ENCODE measurements around the gene AXL.

The AXL gene

GRCh38 chr19:41265395-41266153 lies 46.6 kb downstream of the AXL start:
- DNase-seq (ENCODE audit: low read depth), result peak; percentile 35
- TF ChIP-seq CTCF (IDR thresholded peaks at IDR 0.05; ENCODE audit: insufficient read depth, low read depth, low read length, missing control alignments), result no peak
- H3K4me3 ChIP-seq (ENCODE audit: low read depth, low read length), result peak overlapping the region; percentile 89

- DNase-seq (ENCODE audit: low read depth), result no peak
- TF ChIP-seq CTCF (IDR thresholded peaks at IDR 0.05; ENCODE audit: insufficient read depth, low read depth, low read length, missing control alignments), result no peak
- no peak overlapping the region for H3K4me3 ChIP-seq (ENCODE audit: low read depth, low read length)
These were observed 50.0 kb downstream of the AXL start for GRCh38 chr19:41269055-41269454.

- no peak for TF ChIP-seq CTCF (IDR thresholded peaks at IDR 0.05; ENCODE audit: insufficient read depth, low read depth, low read length, missing control alignments)
- no peak for DNase-seq (ENCODE audit: low read depth)
- no peak overlapping the region for H3K4me3 ChIP-seq (ENCODE audit: low read depth, low read length)
These were observed 50.5 kb downstream of the AXL start for GRCh38 chr19:41269571-41269970.

- DNase-seq (ENCODE audit: low read depth), result no peak
- no peak for TF ChIP-seq CTCF (IDR thresholded peaks at IDR 0.05; ENCODE audit: insufficient read depth, low read depth, low read length, missing control alignments)
These were observed 54.1 kb downstream of the AXL start for GRCh38 chr19:41273076-41273475.

GRCh38 chr19:41274802-41275201 lies 55.8 kb downstream of the AXL start:
- no peak for DNase-seq (ENCODE audit: low read depth)
- no peak for TF ChIP-seq CTCF (IDR thresholded peaks at IDR 0.05; ENCODE audit: insufficient read depth, low read depth, low read length, missing control alignments)

More at GRCh38 chr19:41273076-41273475, 54.1 kb downstream of the AXL start:
- H3K4me3 ChIP-seq (ENCODE audit: low read depth, low read length), result no peak overlapping the region

GRCh38 chr19:41276231-41276630 lies 57.2 kb downstream of the AXL start:
- DNase-seq (ENCODE audit: low read depth), result no peak
- TF ChIP-seq CTCF (IDR thresholded peaks at IDR 0.05; ENCODE audit: insufficient read depth, low read depth, low read length, missing control alignments), result no peak
- H3K4me3 ChIP-seq (ENCODE audit: low read depth, low read length), result no peak overlapping the region

More at GRCh38 chr19:41274802-41275201, 55.8 kb downstream of the AXL start:
- H3K4me3 ChIP-seq (ENCODE audit: low read depth, low read length), result no peak overlapping the region

- no peak for DNase-seq (ENCODE audit: low read depth)
- H3K4me3 ChIP-seq (ENCODE audit: low read depth, low read length), result no peak overlapping the region
- TF ChIP-seq CTCF (IDR thresholded peaks at IDR 0.05; ENCODE audit: insufficient read depth, low read depth, low read length, missing control alignments), result no peak
These were observed 59.5 kb downstream of the AXL start for GRCh38 chr19:41278478-41278877.
